Measurements from ENCODE around the gene GPAM. TPM values are rescaled to one million over a fixed set of nuclear protein-coding genes. Genes with fewer than 3 reads are reported as not detected.

GPAM gene
- total RNA-seq, 2 experiments from 2014 or later, result 7.5 to 13.0 TPM

- Histone ChIP-seq H2AFZ (ENCODE audit: low read length) (no peak overlapping the region), H3K36me3 (ENCODE audit: insufficient read depth, low read length) (no peaks in the 10 kb centered on the region), H3K79me2 (ENCODE audit: insufficient read depth, low read depth, low read length) (no peaks in the 10 kb centered on the region), H3K9me2 (ENCODE audit: insufficient read depth, low read length) (no peaks in the 10 kb centered on the region), H3K4me3 (ENCODE audit: low read depth, low read length, poor library complexity, severe bottlenecking) (no peak overlapping the region), H4K20me1 (ENCODE audit: insufficient read depth, low read length) (no peaks in the 10 kb centered on the region), H3K4me1 (ENCODE audit: insufficient read depth, low read length, poor library complexity, severe bottlenecking) (no peaks in the 10 kb centered on the region), H3K9me3 (ENCODE audit: low read length) (no peaks in the 10 kb centered on the region), H3K27ac (ENCODE audit: low read depth, low read length, poor library complexity, severe bottlenecking) (no peak overlapping the region), H3K4me2 (ENCODE audit: low read length) (no peak overlapping the region)
- ChIA-PET POLR2A (no interaction called here), CTCF (ENCODE audit: unreplicated experiment) (no interaction called here)
- BruUV-seq (replicated peaks), result no TSS peak
- intact Hi-C loops (cut with micrococcal nuclease; ENCODE audit: unreplicated experiment), result no loop called here
- no peak for TF ChIP-seq EZH2phosphoT487 (IDR thresholded peaks at IDR 0.05; ENCODE audit: borderline replicate concordance, low read depth, low read length)
- TF ChIP-seq, protein P1, sequence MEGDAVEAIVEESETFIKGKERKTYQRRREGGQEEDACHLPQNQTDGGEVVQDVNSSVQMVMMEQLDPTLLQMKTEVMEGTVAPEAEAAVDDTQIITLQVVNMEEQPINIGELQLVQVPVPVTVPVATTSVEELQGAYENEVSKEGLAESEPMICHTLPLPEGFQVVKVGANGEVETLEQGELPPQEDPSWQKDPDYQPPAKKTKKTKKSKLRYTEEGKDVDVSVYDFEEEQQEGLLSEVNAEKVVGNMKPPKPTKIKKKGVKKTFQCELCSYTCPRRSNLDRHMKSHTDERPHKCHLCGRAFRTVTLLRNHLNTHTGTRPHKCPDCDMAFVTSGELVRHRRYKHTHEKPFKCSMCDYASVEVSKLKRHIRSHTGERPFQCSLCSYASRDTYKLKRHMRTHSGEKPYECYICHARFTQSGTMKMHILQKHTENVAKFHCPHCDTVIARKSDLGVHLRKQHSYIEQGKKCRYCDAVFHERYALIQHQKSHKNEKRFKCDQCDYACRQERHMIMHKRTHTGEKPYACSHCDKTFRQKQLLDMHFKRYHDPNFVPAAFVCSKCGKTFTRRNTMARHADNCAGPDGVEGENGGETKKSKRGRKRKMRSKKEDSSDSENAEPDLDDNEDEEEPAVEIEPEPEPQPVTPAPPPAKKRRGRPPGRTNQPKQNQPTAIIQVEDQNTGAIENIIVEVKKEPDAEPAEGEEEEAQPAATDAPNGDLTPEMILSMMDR (conservative IDR thresholded peaks at IDR 0.05; ENCODE audit: low read length), result no peak
- DNase-seq (ENCODE audit: low spot score), result no peak
Observed at GRCh38 chr10:112231602-112232400, 48.2 kb upstream of the GPAM start.

DNA sequence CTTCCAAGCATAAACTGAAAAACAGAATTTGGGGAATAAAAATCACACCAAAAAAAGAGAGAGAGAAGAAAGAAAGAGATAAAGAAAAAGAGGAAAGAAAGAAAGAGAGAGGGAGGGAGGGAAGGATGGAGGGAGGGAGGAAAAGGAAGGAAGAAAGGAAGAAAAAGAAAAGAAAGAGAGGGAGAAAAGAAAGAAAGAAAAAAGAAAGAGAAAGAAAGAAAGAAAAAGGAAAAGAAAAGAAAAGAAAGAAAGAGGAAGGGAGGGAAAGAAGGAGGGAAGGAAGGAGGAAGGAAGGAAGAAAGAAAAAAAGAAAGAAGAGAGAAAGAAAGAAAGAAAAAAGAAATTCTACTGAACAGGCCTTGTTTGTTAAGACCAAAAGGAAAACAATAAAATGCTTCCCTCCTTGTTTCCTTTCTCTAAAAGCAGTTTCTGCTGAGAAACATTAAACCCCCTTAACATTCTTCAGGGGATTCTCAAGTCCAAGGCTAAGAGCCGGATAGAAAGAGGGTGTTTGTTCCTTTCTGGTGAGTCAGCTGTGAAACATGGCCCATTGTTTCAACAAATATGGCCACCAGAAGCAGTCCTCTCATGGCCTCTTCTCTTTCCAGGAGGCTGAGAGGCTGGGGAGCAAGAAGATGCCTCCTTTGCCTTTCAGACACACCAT lies 46.9 kb upstream of the GPAM start:
- DNase-seq (ENCODE audit: low spot score), result no peak
- no peaks in the 10 kb centered on the region for H3K4me1 ChIP-seq (ENCODE audit: insufficient read depth, low read length, poor library complexity, severe bottlenecking)
- ChIA-PET POLR2A (interaction anchor here (0.7 kb wide), 1 partner anchor 42 kb away, joined by 3 read pairs; no protein-coding TSS in a partner anchor), CTCF (ENCODE audit: unreplicated experiment) (no interaction called here)
- no peak overlapping the region for H3K4me2 ChIP-seq (ENCODE audit: low read length)
- no TSS peak for BruUV-seq (replicated peaks)
- no peaks in the 10 kb centered on the region for H3K9me3 ChIP-seq (ENCODE audit: low read length)
- intact Hi-C loops (cut with micrococcal nuclease; ENCODE audit: unreplicated experiment), result no loop called here
- H3K27ac ChIP-seq (ENCODE audit: low read depth, low read length, poor library complexity, severe bottlenecking), result no peak overlapping the region
- H3K79me2 ChIP-seq (ENCODE audit: insufficient read depth, low read depth, low read length), result no peaks in the 10 kb centered on the region
- no peak overlapping the region for H3K4me3 ChIP-seq (ENCODE audit: low read depth, low read length, poor library complexity, severe bottlenecking)
- H4K20me1 ChIP-seq (ENCODE audit: insufficient read depth, low read length), result no peaks in the 10 kb centered on the region
- H3K36me3 ChIP-seq (ENCODE audit: insufficient read depth, low read length), result no peaks in the 10 kb centered on the region
- no peak for TF ChIP-seq EZH2phosphoT487 (IDR thresholded peaks at IDR 0.05; ENCODE audit: borderline replicate concordance, low read depth, low read length)
- TF ChIP-seq, protein P1 (conservative IDR thresholded peaks at IDR 0.05; ENCODE audit: low read length), result no peak
- H3K9me2 ChIP-seq (ENCODE audit: insufficient read depth, low read length), result no peaks in the 10 kb centered on the region
- H2AFZ ChIP-seq (ENCODE audit: low read length), result no peak overlapping the region

DNA sequence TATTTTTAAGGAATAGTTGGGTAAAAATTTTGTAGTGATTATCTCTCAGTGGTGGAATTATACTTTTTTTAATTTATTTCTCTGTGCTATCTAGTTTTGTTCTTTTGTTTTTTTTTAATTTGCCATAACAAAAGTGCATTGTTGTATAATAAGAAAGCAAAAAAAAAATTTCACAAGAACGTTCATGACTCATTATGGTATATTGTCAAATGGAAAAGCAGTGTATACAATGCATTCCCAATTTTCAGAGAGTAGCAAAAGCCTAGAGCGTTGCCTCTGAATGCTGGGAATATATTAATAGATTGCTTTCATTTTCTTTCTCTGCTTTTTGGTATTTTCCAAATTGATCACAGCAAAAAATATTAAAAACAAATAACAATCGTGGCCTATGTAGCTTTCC lies 46.3 kb upstream of the GPAM start:
- no peaks in the 10 kb centered on the region for H3K79me2 ChIP-seq (ENCODE audit: insufficient read depth, low read depth, low read length)
- H3K27ac ChIP-seq (ENCODE audit: low read depth, low read length, poor library complexity, severe bottlenecking), result no peak overlapping the region
- no peak overlapping the region for H3K4me2 ChIP-seq (ENCODE audit: low read length)
- no peak overlapping the region for H3K4me3 ChIP-seq (ENCODE audit: low read depth, low read length, poor library complexity, severe bottlenecking)
- no peaks in the 10 kb centered on the region for H4K20me1 ChIP-seq (ENCODE audit: insufficient read depth, low read length)
- no peaks in the 10 kb centered on the region for H3K9me3 ChIP-seq (ENCODE audit: low read length)
- DNase-seq (ENCODE audit: low spot score), result no peak
- CTCF ChIA-PET (ENCODE audit: unreplicated experiment), result no interaction called here
- H2AFZ ChIP-seq (ENCODE audit: low read length), result no peak overlapping the region
- intact Hi-C loops (cut with micrococcal nuclease; ENCODE audit: unreplicated experiment), result no loop called here
- BruUV-seq (replicated peaks), result no TSS peak
- H3K4me1 ChIP-seq (ENCODE audit: insufficient read depth, low read length, poor library complexity, severe bottlenecking), result no peaks in the 10 kb centered on the region
- H3K36me3 ChIP-seq (ENCODE audit: insufficient read depth, low read length), result no peaks in the 10 kb centered on the region
- POLR2A ChIA-PET, result no interaction called here
- TF ChIP-seq, protein P1 (conservative IDR thresholded peaks at IDR 0.05; ENCODE audit: low read length), result no peak
- TF ChIP-seq EZH2phosphoT487 (IDR thresholded peaks at IDR 0.05; ENCODE audit: borderline replicate concordance, low read depth, low read length), result no peak
- no peaks in the 10 kb centered on the region for H3K9me2 ChIP-seq (ENCODE audit: insufficient read depth, low read length)
